Right lobe of liver (tissue), 4 donors: ENCODE results near the gene CCDC183.

Source experiments
- POLR2A ChIP-seq: fragments of 450-650 bp; IDR thresholded peaks from one replicate; pipeline ENCODE4 v1.6.1; 2017; ENCODE audit warnings: antibody characterized with exemption, mild to moderate bottlenecking
- TF ChIP-seq, protein P1 (sequence below), 4 donors: fragments of 200-600 bp in 3 of 4; fragments of 450-650 bp in 1 of 4; IDR thresholded peaks; one replicate each; pipeline versions ENCODE4 v1.5.1 to v1.8.0; 2016 to 2022; ENCODE audit warnings: antibody characterized with exemption in 4 of 4, mild to moderate bottlenecking in 2 of 4
- donor health status: DM: no; HTN: no; CAD: no.
- donor health status: DM: no; HTN: no; CAD: no.
- donor health status: DM: no; HTN: yes; CAD: no.

DNA sequence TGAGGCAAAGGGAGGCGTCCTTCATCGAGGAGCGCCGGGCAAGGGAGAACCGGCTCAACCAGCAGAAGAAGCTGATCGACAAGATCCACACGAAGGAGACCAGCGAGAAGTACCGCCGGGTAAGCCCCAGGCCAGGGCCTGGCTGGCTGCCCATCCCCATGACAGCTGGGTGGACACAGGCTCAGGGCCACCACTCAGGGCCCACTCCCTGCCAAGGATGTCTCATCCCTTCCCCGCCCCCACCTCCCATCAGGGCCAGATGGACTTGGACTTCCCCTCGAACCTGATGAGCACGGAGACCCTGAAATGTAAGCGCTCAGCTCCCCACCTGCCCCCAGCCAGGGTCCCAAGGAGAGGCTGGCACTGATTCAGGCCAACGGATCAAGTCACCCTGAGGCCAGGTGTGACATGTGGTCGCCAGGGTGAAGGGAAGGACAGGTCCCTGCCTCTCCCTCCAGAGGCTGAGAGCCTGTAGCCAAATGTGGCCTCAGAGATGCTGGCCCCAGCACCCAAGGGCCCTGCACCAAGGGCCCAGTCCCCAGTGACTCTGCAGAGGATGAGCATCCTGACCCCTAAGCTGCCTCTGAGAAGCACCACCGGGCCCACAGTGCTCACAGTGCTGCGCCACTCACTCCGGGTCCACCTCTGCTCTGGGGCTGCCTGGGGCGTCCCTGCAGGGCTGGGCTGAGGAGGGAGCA lies 8.5 kb downstream of the CCDC183 start:
- TF ChIP-seq, protein P1, sequence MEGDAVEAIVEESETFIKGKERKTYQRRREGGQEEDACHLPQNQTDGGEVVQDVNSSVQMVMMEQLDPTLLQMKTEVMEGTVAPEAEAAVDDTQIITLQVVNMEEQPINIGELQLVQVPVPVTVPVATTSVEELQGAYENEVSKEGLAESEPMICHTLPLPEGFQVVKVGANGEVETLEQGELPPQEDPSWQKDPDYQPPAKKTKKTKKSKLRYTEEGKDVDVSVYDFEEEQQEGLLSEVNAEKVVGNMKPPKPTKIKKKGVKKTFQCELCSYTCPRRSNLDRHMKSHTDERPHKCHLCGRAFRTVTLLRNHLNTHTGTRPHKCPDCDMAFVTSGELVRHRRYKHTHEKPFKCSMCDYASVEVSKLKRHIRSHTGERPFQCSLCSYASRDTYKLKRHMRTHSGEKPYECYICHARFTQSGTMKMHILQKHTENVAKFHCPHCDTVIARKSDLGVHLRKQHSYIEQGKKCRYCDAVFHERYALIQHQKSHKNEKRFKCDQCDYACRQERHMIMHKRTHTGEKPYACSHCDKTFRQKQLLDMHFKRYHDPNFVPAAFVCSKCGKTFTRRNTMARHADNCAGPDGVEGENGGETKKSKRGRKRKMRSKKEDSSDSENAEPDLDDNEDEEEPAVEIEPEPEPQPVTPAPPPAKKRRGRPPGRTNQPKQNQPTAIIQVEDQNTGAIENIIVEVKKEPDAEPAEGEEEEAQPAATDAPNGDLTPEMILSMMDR (IDR thresholded peaks at IDR 0.05): no peak
- no peak for TF ChIP-seq POLR2A
